ENCODE measurements around the gene ADORA2B.
"Not testable (repeated sequence)": the region's sequence is repeated elsewhere in the genome, so short reads cannot be mapped to it uniquely, and the experiment has no call there.

The ADORA2B gene

GRCh38 chr17:15944759-15945526 is at the start of gene ADORA2B:
ADORA2B (plus strand) TSS chr17:15945130; CDS start chr17:15945249, 119 bp downstream.
- peak; percentile 44 for DNase-seq (ENCODE audit: extremely low spot score, insufficient read length, low read depth)
- no peak for FAIRE-seq

DNA sequence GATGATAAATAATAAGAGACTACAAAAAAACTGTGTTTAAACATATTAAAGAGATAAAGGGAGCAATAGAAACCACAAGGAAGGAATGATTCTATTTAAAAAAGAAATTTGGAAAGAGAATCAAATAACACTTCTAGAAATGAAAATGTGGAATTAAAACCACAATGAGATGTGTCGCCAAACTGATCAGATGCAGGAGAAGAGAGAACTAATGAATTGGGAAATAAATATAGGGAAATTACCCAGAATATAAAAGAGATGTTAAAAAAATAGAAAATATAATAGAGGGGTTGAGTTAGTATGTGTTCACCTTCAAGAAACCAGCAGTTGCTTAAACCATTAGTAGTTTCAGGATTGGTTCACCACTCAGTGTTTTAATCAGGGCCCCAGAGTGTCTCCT is 48.7 kb upstream of the ADORA2B start:
- DNase-seq (ENCODE audit: extremely low spot score, insufficient read length, low read depth) = no peak
- no peak for FAIRE-seq

GRCh38 chr17:15896834-15897233 is 48.1 kb upstream of the ADORA2B start:
- no peak for FAIRE-seq
- no peak for DNase-seq (ENCODE audit: extremely low spot score, insufficient read length, low read depth)

DNA sequence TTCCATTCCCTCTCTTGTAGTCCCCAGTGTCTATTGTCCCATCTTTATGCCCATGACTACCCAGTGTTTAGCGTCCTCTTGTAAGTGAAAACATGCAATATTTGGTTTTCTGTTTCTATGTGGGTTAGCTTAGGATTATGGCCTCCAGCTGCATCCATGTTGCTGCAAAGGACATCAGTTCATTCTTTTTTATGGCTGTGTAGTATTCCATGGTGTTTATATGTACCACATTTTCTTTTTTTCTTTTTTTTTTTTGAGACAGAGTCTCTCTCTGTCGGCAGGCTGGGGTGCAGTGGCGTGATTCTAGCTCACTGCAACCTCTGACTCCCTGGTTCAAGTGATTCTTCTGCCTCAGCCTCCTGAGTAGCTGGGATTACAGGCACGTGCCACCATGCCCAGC is 45.3 kb upstream of the ADORA2B start:
- DNase-seq (ENCODE audit: extremely low spot score, insufficient read length, low read depth); FAIRE-seq: not testable (repeated sequence)

- DNase-seq (ENCODE audit: extremely low spot score, insufficient read length, low read depth) = no peak
- peak; percentile 21 for FAIRE-seq
Measured at GRCh38 chr17:15900871-15901270, 44.1 kb upstream of the ADORA2B start.

DNA sequence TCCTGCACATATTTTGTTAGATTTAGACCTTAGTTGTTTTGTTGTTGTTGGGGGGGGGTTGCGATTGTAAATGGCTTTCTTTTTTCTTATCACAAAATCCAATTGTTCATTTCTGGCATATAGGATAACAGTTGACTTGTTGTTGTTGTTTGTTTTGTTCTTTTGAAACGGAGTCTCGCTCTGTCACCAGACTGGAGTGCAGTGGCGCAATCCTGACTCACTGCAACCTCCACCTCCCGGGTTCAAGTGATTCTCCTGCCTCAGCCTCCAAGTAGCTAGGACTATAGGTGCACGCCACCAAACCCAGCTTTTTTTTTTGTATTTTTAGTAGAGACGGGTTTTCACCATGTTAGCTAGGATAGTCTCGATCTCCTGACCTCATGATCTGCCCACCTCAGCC is 39.7 kb upstream of the ADORA2B start:
- not testable (repeated sequence) for DNase-seq (ENCODE audit: extremely low spot score, insufficient read length, low read depth); FAIRE-seq

GRCh38 chr17:15907290-15907689 is 37.6 kb upstream of the ADORA2B start:
- FAIRE-seq = no peak

DNA sequence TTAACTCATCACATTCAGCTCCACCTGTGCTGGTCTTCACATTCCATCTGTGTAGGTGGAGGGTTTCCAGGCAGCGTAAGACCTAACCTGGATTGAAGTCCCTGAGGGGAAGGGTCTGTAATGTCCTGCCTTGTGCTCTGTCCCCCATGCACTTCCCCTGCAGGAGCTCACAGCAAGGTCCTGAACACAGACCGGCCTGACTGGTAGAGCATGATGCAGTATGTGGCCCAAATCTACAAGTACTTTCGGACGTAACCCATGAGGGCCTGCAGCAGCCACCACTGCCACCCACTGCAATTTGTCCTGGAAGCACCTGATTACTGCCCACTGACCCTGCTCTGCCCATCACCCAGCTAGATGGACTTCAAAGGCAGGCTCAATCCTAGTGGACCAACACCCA is 36.6 kb upstream of the ADORA2B start:
- DNase-seq (ENCODE audit: extremely low spot score, insufficient read length, low read depth) (no peak), FAIRE-seq (no peak)

More at GRCh38 chr17:15907290-15907689, 37.6 kb upstream of the ADORA2B start:
- no peak for DNase-seq (ENCODE audit: extremely low spot score, insufficient read length, low read depth)

DNA sequence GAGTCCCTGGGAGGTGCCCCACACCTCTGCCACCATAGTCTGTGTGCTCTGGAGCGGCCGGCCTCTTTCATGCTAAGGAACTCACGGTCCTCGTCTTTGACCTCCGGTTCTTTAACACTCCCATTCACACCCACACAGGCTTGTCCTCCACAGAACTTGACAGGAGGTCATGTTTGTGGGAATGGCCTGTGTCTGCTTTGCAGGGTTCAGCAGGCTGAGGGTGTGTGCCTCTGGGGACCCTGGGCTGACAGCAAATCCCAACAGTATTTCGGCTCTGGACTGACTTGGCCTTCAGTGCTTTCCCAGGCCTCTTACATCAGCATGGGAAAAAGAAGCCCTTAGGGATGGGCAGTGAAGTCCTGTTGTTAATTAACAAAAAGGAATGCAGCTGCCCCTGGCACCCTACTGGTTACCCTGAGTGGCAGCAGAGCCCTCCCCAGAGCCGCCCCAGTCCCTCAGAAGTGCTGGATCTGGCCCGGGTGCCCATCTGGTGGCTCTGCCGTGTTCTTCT is 35.4 kb upstream of the ADORA2B start:
- DNase-seq (ENCODE audit: extremely low spot score, insufficient read length, low read depth) = no peak
- no peak for FAIRE-seq

- DNase-seq (ENCODE audit: extremely low spot score, insufficient read length, low read depth) (no peak), FAIRE-seq (no peak)
Measured at GRCh38 chr17:15910791-15911190, 34.1 kb upstream of the ADORA2B start.

- DNase-seq (ENCODE audit: extremely low spot score, insufficient read length, low read depth); FAIRE-seq: not testable (repeated sequence)
Measured at GRCh38 chr17:15911701-15912100, 33.2 kb upstream of the ADORA2B start.

- FAIRE-seq (no peak), DNase-seq (ENCODE audit: extremely low spot score, insufficient read length, low read depth) (no peak)
Measured at GRCh38 chr17:15912416-15912955, 32.4 kb upstream of the ADORA2B start.

DNA sequence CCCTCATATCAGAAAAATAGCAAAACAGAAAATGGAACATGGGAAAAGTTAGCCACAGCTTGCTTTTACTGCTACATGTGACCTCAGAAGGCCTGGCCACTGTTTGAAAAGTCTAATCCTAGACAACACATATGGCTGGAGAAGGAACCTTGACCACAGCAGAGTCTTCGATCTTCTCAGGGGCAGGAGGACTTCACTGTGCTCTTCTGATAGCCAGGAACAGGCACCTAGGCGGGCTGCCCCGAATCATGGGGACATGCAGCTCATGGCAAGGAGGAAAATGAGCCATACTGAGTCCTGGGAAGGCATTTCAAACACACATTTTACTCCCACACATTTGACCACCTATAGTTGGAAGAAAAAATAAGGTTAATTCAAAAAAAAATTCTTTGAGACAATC is 31.1 kb upstream of the ADORA2B start:
- FAIRE-seq (no peak), DNase-seq (ENCODE audit: extremely low spot score, insufficient read length, low read depth) (no peak)

DNA sequence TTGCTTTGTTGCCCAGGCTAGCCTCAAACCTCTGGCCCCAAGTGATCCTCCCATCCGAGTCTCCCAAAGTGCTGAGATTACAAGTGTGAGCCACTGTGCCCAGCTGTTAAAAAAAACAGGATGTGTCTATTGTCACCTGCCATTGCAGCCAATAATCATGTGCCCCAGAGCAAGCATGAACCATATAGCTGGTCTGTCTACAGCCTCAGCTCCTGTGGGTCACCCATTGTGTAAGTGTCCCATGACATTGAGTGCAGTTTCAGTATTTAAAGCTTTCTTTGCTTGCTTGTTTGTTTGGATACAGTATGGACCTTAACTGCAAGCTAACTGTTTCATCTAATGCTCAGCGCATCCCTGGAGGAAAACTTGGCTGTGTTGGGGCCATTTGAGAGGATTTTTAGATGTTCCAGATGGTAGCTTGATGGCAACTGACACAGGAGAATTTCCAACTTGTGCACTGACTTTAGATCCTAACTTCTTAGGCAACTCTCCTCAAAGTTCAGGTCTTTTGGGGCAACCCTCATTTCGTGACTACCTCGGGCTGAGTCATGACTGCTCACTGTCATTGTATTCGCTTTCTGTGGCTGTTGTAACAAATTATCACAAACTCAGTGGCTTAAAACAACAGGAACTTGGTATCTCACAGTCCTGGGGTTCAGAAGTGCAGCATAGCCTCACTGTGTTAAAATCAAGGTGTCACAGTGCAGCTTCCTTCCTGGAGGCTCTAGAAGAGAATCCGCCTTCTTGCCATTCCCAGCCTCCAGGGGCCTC is 30.3 kb upstream of the ADORA2B start:
- no peak for FAIRE-seq
- no peak for DNase-seq (ENCODE audit: extremely low spot score, insufficient read length, low read depth)

- FAIRE-seq (no peak), DNase-seq (ENCODE audit: extremely low spot score, insufficient read length, low read depth) (no peak)
Measured at GRCh38 chr17:15915961-15916360, 29.0 kb upstream of the ADORA2B start.

DNA sequence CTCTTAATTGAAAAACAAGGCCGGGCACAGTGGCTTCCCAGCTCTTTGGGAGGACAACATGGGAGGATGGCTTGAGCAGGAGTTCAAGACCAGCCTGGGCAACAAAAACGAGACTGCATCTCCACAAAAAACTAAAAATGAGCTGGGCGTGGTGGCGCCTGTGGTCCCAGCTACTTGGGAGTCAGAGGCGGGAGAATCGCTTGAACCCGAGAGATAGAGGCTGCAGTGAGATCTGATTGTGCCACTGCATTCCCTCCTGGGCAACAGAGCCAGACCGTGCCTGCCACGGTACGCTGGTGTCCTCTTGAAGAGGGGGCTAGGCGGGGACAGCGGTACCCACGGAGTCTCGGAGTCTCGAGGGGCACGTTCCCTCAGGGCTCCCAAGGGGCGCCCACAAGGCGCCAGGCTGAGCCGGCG is 27.9 kb upstream of the ADORA2B start:
- no peak for DNase-seq (ENCODE audit: extremely low spot score, insufficient read length, low read depth)
- no peak for FAIRE-seq

- FAIRE-seq (no peak), DNase-seq (ENCODE audit: extremely low spot score, insufficient read length, low read depth) (no peak)
Measured at GRCh38 chr17:15917438-15918027, 27.4 kb upstream of the ADORA2B start.

GRCh38 chr17:15918261-15918660 is 26.7 kb upstream of the ADORA2B start:
- DNase-seq (ENCODE audit: extremely low spot score, insufficient read length, low read depth) (no peak), FAIRE-seq (no peak)

DNA sequence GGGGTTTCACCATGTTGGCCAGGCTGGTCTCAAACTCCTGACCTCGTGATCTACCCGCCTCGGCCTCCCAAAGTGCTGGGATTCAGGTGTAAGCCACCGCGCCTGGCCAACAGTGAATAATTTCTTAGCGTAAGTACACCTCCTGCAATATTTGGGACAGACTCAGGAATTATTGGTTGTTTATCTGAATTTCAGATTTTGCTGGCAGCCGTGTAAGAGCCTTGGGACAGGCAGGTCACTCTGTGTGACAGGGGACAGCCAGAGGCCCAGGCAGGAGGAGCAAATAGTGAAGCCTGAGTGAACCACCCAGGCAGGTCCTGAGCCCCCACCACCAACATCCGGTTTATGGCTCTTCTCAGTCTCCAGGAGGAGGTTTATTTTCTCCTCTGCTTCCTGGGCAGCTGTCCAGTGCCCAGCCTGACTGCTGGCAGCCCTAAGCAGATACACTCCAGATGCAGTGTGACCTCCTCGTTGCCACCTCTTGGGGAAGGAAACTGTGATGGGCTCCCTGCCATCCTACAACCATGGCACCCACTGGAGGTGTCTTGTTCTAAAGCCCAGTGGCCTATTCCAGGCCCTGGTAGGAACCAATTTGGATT is 26.2 kb upstream of the ADORA2B start:
- no peak for DNase-seq (ENCODE audit: extremely low spot score, insufficient read length, low read depth)

GRCh38 chr17:15919466-15919865 is 25.5 kb upstream of the ADORA2B start:
- FAIRE-seq = no peak
- no peak for DNase-seq (ENCODE audit: extremely low spot score, insufficient read length, low read depth)

More for the DNA sequence above, 26.2 kb upstream of the ADORA2B start:
- no peak for FAIRE-seq
